ENCODE results near the gene PRR5L. TPM values are rescaled to one million over a fixed set of nuclear protein-coding genes. Genes with fewer than 3 reads are reported as not detected.
A peak's percentile ranks its signal among the peaks of the same experiment; 100 is the strongest.

Gene PRR5L
- polyA plus RNA-seq, 1 of the 3 experiments (the other 2 are of a cell fraction): 0.46 TPM

- peak; percentile 46 for DNase-seq
- POLR2A ChIA-PET: no interaction called here
- Histone ChIP-seq H3K36me3 (replicated peaks in 1 of 2; ENCODE audit: control insufficient read depth in 1 of 2, insufficient read depth in 2 of 2, low read length in 1 of 2) (peaks cover 66 to 82% of the 10 kb centered on the region in 2 experiments), H3K4me3 (ENCODE audit: low read depth in 2 of 2, low read length in 1 of 2) (no peak overlapping the region), H3K9me3 (no peaks in the 10 kb centered on the region), H3K4me1 (ENCODE audit: control insufficient read depth in 1 of 2, insufficient read depth in 2 of 2, low read depth in 1 of 2, low read length in 1 of 2) (peaks cover 5 to 11% of the 10 kb centered on the region in 2 experiments; a peak in 3 of 4 replicates), H3K27ac (ENCODE audit: low read depth in 2 of 2, low read length in 1 of 2) (no peak overlapping the region), H3K9ac (no peak overlapping the region), H3K4me2 (no peak overlapping the region), H2AFZ (ENCODE audit: low read depth) (no peak overlapping the region), H3K27me3 (ENCODE audit: insufficient read depth) (no peaks in the 10 kb centered on the region), H3K79me2 (ENCODE audit: insufficient read depth) (peaks cover 17% of the 10 kb centered on the region; the same call in 1 of the 2 replicates), H3K9me2 (no peaks in the 10 kb centered on the region), H4K20me1 (ENCODE audit: insufficient read depth) (peaks cover 11% of the 10 kb centered on the region; the same call in 1 of the 2 replicates), H3F3A (replicated peaks; ENCODE audit: insufficient read depth) (peaks cover 15% of the 10 kb centered on the region)
- TF ChIP-seq RAD21 (IDR thresholded peaks at IDR 0.05; ENCODE audit: low read length) (peak; percentile 80), SMC3 (IDR thresholded peaks at IDR 0.05; ENCODE audit: low read depth, low read length) (peak; percentile 49), RFX5 (IDR thresholded peaks at IDR 0.05; ENCODE audit: low read length) (no peak), CTCF (IDR thresholded peaks at IDR 0.05) (peak; percentile 89)
- CTCF ChIA-PET: interaction anchor here (0.6 to 2.8 kb wide), 61 partner anchors 9 to 1035 kb away, joined by 3 to 56 read pairs (median 4); partner anchors contain the start of genes COMMD9 and TRAF6
These were observed 196.7 kb downstream of the PRR5L start for GRCh38 chr11:36492724-36493304.

- Histone ChIP-seq H3K9me2 (no peaks in the 10 kb centered on the region), H2AFZ (ENCODE audit: low read depth) (no peak overlapping the region), H3K4me1 (ENCODE audit: control insufficient read depth in 1 of 2, insufficient read depth in 2 of 2, low read depth in 1 of 2, low read length in 1 of 2) (peaks cover under 1 to 9% of the 10 kb centered on the region in 2 experiments; a peak in 2 of 4 replicates), H3K4me2 (no peak overlapping the region), H3K9me3 (no peaks in the 10 kb centered on the region), H3K27me3 (ENCODE audit: insufficient read depth) (no peaks in the 10 kb centered on the region), H3K79me2 (ENCODE audit: insufficient read depth) (peaks cover 22% of the 10 kb centered on the region; the same call in 1 of the 2 replicates), H3K36me3 (replicated peaks in 1 of 2; ENCODE audit: control insufficient read depth in 1 of 2, insufficient read depth in 2 of 2, low read length in 1 of 2) (peaks cover 71 to 83% of the 10 kb centered on the region in 2 experiments), H3K9ac (no peak overlapping the region), H3K4me3 (ENCODE audit: low read depth in 2 of 2, low read length in 1 of 2) (no peak overlapping the region), H3K27ac (ENCODE audit: low read depth in 2 of 2, low read length in 1 of 2) (no peak overlapping the region), H3F3A (replicated peaks; ENCODE audit: insufficient read depth) (peaks cover 15% of the 10 kb centered on the region), H4K20me1 (ENCODE audit: insufficient read depth) (peaks cover 11% of the 10 kb centered on the region; the same call in 1 of the 2 replicates)
- ChIA-PET POLR2A (no interaction called here), CTCF (interaction anchor here (0.6 to 2.8 kb wide), 59 partner anchors 9 to 1035 kb away, joined by 3 to 56 read pairs (median 4); partner anchors contain the start of genes COMMD9 and TRAF6)
- no peak for TF ChIP-seq IRF3 (IDR thresholded peaks at IDR 0.05; ENCODE audit: low read depth, low read length)
- TF ChIP-seq YY1 (IDR thresholded peaks at IDR 0.05; ENCODE audit: low read depth): no peak
- no peak for TF ChIP-seq MAX (IDR thresholded peaks at IDR 0.05; ENCODE audit: low read depth)
- no peak for TF ChIP-seq RAD21 (IDR thresholded peaks at IDR 0.05; ENCODE audit: low read length)
- no peak for DNase-seq
These were observed 197.2 kb downstream of the PRR5L start for GRCh38 chr11:36493332-36493731.

Measured in SK-N-SH (cell line).